Anterior cingulate cortex (tissue), 58 donors: Measurements from ENCODE around the gene UHRF2.
"Not testable (repeated sequence)": the region's sequence is repeated elsewhere in the genome, so short reads cannot be mapped to it uniquely, and the experiment has no call there.

Experiments used
- DNase-seq, 58 donors: peaks; one replicate each; lab custom pipeline; 2025; lab: John Stamatoyannopoulos, UW

UHRF2 gene, protein sequence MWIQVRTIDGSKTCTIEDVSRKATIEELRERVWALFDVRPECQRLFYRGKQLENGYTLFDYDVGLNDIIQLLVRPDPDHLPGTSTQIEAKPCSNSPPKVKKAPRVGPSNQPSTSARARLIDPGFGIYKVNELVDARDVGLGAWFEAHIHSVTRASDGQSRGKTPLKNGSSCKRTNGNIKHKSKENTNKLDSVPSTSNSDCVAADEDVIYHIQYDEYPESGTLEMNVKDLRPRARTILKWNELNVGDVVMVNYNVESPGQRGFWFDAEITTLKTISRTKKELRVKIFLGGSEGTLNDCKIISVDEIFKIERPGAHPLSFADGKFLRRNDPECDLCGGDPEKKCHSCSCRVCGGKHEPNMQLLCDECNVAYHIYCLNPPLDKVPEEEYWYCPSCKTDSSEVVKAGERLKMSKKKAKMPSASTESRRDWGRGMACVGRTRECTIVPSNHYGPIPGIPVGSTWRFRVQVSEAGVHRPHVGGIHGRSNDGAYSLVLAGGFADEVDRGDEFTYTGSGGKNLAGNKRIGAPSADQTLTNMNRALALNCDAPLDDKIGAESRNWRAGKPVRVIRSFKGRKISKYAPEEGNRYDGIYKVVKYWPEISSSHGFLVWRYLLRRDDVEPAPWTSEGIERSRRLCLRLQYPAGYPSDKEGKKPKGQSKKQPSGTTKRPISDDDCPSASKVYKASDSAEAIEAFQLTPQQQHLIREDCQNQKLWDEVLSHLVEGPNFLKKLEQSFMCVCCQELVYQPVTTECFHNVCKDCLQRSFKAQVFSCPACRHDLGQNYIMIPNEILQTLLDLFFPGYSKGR

DNA sequence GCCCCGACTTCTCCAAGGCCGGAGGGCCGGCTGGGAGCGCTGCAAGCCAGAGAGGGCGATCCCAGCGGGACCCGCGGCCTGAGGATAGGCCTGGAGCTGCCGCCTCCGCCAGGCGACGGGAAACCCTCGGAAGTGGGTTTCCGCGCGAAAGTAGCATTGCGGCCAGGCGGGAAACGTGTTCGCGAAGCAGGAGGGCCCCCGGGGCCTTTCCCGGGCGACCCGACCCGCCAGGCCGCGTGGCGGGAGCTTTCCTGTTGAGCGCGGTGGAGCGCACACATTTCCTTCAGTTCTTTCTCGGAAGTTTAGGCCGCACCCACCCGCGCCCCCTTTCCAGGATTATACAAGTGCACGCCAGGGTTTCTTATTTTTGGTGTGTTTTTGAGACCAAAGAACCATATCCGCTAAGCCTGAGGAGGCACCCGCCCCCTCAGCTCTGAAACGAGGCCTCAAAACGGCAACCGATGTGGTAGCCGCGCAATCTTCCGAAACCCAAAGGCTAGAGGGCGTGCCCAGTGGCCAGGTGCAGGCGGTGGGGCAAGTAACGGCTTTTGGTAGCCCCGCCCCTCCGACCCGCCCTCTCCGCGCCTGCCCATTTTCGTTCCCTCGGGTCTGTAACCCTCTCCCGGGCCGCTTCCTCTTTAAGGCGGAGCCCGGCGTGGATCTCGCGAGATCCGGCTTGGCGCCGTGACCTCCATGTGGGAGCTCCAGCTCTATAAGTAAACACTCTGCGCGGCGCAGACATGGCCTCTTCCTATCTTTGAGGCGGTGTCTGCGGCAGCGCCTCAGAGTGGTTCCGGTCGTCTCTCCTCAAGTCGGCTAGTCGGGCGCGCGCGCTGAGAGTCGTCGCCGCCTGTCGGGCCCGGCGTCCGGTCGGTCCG, at the start of gene UHRF2:
Gene UHRF2, plus strand, starts transcription at position 713 of the 878 bp plus-strand sequence. CDS start 292 bp downstream, outside the sequence.
- DNase-seq: peak; percentile 71 to 98 (median 94)

DNA sequence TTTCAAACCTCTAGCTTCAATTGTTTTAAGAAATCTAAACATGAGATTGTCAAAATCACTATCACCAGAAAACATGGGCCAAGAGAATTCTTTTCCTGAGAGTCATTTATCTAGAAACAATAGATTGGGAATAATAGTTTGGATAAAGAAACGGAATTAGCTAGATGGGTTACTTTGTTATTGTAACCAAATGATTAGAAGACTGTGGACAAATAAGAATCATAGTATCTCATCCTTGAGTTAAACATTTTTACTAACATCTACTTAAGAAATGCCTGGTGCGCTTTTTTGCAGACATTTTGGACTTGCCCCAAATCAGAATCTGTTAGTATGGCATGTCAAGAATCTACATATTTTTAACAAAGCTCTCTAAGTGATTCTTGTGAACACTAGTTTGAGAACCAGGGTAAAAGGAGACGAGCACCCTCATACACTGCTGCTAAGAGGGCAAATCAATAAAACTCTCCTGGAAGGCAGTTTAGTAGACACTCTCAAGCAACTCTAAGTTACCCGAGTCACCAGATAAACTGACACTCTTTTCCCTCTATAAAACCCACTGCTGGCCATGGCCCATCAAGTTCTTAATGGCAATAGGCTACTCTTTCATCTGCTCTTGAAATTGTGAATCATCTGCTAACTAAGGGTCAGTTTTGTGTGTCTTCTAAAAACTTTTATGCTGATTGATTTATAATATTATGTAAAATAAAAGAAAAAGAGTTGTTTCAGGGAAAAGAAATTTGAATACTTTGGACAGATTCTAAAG, 45.7 kb upstream of the UHRF2 start:
- no peak for DNase-seq

DNA sequence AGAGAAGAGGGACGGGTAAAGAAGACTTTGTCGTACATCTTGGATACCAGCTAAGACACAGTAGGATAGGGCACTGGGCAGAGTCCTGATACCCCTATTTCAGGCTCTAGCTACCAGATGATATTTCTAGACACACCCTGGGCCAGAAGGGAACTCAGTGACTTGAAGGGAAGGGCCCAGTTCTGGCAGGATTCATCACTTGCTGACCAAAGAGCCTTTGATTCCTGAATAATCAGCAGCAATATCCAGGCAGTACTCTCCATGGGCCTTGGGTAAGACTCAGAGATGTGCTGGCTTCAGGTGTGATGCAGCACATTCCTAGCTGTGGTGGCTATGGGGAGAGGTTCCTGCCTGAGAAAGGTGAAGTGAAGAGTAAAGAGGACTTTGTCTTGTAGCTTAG, 44.2 kb upstream of the UHRF2 start:
- DNase-seq: no peak

- DNase-seq: not testable (repeated sequence)
These were observed 31.5 kb upstream of the UHRF2 start for GRCh38 chr9:6381477-6382012.

GRCh38 chr9:6382681-6383080, 30.3 kb upstream of the UHRF2 start:
- no peak for DNase-seq

GRCh38 chr9:6383551-6384225, 29.3 kb upstream of the UHRF2 start:
- no peak for DNase-seq

GRCh38 chr9:6384732-6385131, 28.3 kb upstream of the UHRF2 start:
- no peak for DNase-seq

DNA sequence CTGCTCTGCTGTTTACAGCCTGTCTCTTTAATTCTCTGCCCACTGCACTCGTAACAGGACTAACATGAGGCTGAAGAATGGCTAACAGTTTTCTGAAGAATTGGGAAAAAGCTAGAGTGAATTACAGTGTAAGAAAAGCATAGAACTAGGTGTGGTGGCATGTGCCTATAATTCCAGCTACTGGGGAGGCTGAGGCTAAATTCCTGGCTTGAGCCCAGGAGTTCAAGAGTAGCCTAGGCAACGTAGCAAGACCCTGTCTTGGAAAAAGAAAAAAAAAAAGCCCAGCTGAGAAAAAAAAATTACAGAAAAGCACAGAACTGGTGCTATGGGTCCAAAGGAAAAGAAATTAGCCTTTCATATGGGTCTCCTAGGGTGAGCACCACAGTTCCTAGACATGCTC, 13.9 kb upstream of the UHRF2 start:
- no peak for DNase-seq

DNA sequence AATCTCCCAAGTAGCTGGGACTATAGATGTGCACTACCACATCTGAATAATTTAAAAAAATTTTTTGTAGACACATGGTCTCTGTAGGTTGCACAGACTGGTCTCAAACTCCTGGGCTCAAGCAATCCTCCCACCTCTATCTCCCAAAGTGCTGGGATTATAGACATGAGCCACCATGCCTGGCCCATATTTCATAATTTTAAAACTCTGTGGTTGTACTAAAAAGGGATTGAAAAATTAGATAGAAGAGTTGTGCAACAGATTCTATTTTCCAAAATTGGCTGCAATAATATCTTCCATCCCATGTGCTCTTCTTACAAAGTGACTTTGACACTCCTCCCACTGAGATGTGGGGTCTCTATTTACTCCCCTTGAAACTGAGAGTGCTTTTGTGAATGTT, 7.6 kb upstream of the UHRF2 start:
- DNase-seq: no peak

- no peak for DNase-seq
These were observed 5.2 kb upstream of the UHRF2 start for GRCh38 chr9:6407778-6408177.

GRCh38 chr9:6408320-6408719, 4.7 kb upstream of the UHRF2 start:
- no peak for DNase-seq

DNA sequence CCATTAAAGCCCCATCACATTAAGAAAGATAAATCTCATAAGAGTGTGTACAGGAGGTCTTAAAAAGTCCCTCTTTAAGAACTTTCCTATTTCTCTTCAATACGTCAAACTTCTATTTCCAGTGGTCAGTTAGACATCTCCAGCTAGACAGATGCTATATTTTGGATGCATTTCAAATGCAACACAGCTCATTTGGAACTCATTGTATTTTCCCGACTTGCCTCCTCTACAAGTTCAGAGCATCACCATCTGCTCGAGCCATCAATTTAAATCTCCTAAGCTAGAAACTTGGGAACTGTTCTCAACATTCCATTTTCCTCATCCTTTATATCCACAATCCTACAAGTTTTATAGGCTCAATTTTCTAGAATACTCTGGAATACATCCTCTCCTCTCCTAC, 3.2 kb upstream of the UHRF2 start:
- DNase-seq: no peak

- DNase-seq: no peak
These were observed 2.4 kb upstream of the UHRF2 start for GRCh38 chr9:6410633-6411032.

DNA sequence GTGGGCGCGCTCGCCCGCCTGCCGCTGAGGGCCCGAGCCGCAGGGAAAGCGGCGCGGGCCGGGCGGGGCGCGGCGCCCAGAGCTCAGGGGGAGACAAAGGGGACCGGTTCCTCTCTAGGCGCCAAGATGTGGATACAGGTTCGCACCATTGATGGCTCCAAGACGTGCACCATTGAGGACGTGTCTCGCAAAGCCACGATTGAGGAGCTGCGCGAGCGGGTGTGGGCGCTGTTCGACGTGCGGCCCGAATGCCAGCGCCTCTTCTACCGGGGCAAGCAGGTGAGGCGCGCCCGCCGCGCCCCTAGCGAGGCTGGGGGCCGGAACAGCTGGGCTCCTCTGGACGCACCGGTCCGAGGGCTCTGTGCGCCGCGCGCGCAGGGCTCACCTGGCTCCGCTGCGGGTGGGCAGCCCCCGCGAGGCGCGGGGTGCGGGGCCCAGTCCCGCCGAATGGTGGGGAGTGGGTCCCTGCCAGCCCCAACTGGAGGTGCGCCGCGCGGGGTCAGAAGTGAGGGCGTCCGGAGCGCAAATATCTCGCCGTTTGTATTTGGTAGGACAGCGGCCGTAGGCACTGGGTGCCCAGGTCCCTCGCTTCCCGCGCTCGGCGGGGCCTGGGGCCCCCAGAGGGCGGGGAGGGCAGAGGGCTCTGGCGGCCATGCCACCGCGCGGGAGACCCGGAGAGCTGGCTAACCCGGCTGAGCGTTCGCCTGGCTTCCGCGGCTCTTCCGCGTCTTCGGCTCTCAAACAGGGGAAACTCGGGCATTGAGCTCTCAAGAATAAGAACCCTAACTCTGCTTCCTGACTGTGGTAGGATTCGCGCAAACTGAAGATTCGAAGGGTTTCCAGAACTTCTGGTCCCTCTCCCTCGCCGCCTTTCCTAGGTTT, 607 bp downstream of the UHRF2 start:
- DNase-seq: peak in 24 of 58 donors; percentile 5 to 64 (median 43)

- peak in 2 of 58 donors; percentile 3 to 5 for DNase-seq
These were observed 1.2 kb downstream of the UHRF2 start for GRCh38 chr9:6414247-6414641.

GRCh38 chr9:6415266-6415665, 2.3 kb downstream of the UHRF2 start:
- DNase-seq: no peak

DNA sequence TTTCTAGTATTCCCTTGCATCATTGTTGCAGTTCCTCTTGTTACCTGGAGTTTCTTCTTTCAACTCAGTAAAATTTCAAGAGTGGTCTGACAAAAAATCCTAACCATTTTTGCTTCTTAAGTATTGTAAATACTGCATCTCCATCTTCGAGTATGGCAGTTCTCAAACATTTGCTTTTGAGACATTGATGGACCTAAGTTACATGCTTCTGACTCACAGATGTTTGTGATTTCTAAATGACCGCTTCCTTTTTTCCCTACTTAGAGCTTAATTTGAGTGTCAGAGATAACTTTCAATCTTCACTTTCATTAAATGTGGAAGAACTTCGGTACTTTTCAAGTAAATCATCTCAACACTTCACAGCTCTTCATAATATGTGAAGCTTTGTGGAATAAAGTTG, 4.2 kb downstream of the UHRF2 start:
- DNase-seq: no peak

DNA sequence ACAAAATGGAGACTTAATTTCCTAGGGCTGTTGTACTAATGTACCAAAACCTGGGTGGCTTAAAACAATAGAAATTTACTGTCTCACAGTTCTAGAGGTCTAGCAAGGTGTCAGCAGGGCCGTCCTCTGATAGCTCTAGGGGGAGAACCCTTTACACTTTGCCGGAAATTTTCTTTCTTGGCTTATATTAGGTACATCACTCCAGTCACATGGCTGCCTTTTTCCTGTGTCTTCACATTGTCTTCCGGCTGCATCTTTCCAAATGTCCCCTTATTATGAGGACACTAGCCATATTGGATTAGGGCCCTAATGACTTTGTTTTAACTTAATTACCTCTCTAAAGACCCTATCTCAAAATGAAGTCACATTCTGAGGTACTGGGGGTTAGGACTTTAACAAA, 5.8 kb downstream of the UHRF2 start:
- no peak for DNase-seq
